Measurements from ENCODE around the gene SMARCC2.

DNA sequence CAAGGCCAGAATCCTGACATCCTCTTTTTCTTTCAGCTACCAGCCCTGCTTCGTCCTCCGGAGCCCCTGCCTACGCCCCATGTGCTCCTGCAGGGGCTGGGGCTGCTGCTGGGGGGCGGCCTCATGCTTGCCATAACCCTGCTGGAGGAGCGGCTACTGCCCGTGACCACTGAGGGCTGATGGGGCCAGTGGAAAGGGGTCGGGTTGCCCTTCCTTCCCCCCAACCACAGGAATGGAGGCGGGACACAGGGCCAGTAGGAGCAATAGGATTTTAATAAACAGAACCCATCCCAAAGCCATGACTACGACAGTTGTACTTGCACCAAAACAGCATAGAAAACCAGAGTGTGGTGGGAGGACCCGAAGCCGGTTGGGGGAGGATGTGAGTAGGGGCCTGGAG lies 48.3 kb upstream of the SMARCC2 start:
- TF ChIP-seq, protein P1, sequence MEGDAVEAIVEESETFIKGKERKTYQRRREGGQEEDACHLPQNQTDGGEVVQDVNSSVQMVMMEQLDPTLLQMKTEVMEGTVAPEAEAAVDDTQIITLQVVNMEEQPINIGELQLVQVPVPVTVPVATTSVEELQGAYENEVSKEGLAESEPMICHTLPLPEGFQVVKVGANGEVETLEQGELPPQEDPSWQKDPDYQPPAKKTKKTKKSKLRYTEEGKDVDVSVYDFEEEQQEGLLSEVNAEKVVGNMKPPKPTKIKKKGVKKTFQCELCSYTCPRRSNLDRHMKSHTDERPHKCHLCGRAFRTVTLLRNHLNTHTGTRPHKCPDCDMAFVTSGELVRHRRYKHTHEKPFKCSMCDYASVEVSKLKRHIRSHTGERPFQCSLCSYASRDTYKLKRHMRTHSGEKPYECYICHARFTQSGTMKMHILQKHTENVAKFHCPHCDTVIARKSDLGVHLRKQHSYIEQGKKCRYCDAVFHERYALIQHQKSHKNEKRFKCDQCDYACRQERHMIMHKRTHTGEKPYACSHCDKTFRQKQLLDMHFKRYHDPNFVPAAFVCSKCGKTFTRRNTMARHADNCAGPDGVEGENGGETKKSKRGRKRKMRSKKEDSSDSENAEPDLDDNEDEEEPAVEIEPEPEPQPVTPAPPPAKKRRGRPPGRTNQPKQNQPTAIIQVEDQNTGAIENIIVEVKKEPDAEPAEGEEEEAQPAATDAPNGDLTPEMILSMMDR (IDR thresholded peaks at IDR 0.05) = no peak
- TF ChIP-seq POLR2A (IDR thresholded peaks at IDR 0.05) = no peak
- no peak for TF ChIP-seq POLR2AphosphoS5 (IDR thresholded peaks at IDR 0.05)

Data from prostate gland (tissue), 2 donors.